H1 (cell line): ENCODE data around the gene GRID1. TPM values are rescaled to one million over a fixed set of nuclear protein-coding genes. Genes with fewer than 3 reads are reported as not detected.

Experiments used
- CTCF ChIA-PET: fragments of 300-600 bp; sonication (Branson Sonifier 250); formaldehyde crosslinking; loops from one replicate; lab custom pipeline; 2021; ENCODE audit not compliant: partially characterized antibody; lab: Charles Lee
- POLR2A ChIA-PET: fragments of 300-600 bp; sonication (Branson Sonifier 250); formaldehyde crosslinking; loops from one replicate; lab custom pipeline; 2021; ENCODE audit warnings: inconsistent platforms; ENCODE audit not compliant: partially characterized antibody; lab: Charles Lee
- DNase-seq, 2 experiments: peaks; one replicate each; pipeline versions ENCODE4 v3.0.0 to v3.0.0-alpha.2; 2010 to 2022; ENCODE audit warnings: low spot score in 2 of 2, low read depth in 1 of 2, mixed read lengths in 1 of 2
- FAIRE-seq: peaks from 2 replicates; lab custom pipeline; 2011; peaks lifted over from hg19 to GRCh38; lab: Jason Lieb, UNC
- H2AFZ ChIP-seq: 2 replicates; pipeline ENCODE4 v1.8.1; 2012; ENCODE audit warnings: low read length, inconsistent platforms
- H2AK5ac ChIP-seq: 2 replicates; pipeline ENCODE4 v1.6.1; 2013; ENCODE audit warnings: low read depth, low read length
- H2BK120ac ChIP-seq: replicated peaks from 2 replicates; pipeline ENCODE3; 2013; ENCODE audit warnings: low read depth, low read length, inconsistent platforms
- H2BK12ac ChIP-seq: 2 replicates; pipeline ENCODE4 v1.6.1; 2013; ENCODE audit warnings: low read depth, low read length
- H2BK15ac ChIP-seq: 2 replicates; pipeline ENCODE4 v1.6.1; 2013; ENCODE audit warnings: low read length
- H2BK20ac ChIP-seq: 2 replicates; pipeline ENCODE4 v1.6.1; 2013; ENCODE audit warnings: low read length
- H2BK5ac ChIP-seq: 2 replicates; pipeline ENCODE4 v1.6.1; 2013; ENCODE audit warnings: low read depth, low read length
- H3K14ac ChIP-seq: 2 replicates; pipeline ENCODE4 v1.6.1; 2013; ENCODE audit warnings: inconsistent platforms; ENCODE audit not compliant: insufficient read length
- H3K18ac ChIP-seq: 2 replicates; pipeline ENCODE4 v1.6.1; 2013; ENCODE audit warnings: low read length; ENCODE audit errors: extremely low read depth
- H3K23ac ChIP-seq: 2 replicates; pipeline ENCODE4 v1.6.1; 2013; ENCODE audit warnings: inconsistent platforms; ENCODE audit not compliant: insufficient read length
- H3K23me2 ChIP-seq: 2 replicates; pipeline ENCODE4 v1.6.1; 2013; ENCODE audit warnings: low read depth, low read length
- H3K27ac ChIP-seq: 2 replicates; pipeline ENCODE4 v1.6.1; 2011; ENCODE audit warnings: low read depth, low read length, inconsistent platforms
- H3K27me3 ChIP-seq, 4 experiments: replicated peaks in 1 of 4; 1 replicate in 1 of 4; 2 replicates in 3 of 4; pipeline versions ENCODE4 v1.6.1 to v1.8.1; 2011 to 2013; ENCODE audit warnings: low read length in 3 of 4, mild to moderate bottlenecking in 3 of 4, inconsistent platforms in 2 of 4, mixed read lengths in 2 of 4, moderate library complexity in 1 of 4; ENCODE audit not compliant: control insufficient read depth in 3 of 4, insufficient read depth in 3 of 4; ENCODE audit errors: extremely low read depth in 1 of 4
- H3K36me3 ChIP-seq, 4 experiments: 2 replicates each; pipeline versions ENCODE4 v1.6.1 to v1.8.1; 2011 to 2013; ENCODE audit warnings: mild to moderate bottlenecking in 4 of 4, low read length in 3 of 4, moderate library complexity in 2 of 4, control low read depth in 1 of 4, inconsistent platforms in 1 of 4; ENCODE audit not compliant: insufficient read depth in 4 of 4, control insufficient read depth in 2 of 4
- H3K4ac ChIP-seq: replicated peaks from 2 replicates; pipeline ENCODE3; 2013; ENCODE audit warnings: low read length, low read depth, mixed read lengths, inconsistent platforms; ENCODE audit not compliant: insufficient read length
- H3K4me1 ChIP-seq, 4 experiments: replicated peaks in 1 of 4; 1 replicate in 1 of 4; 2 replicates in 3 of 4; pipeline versions ENCODE4 v1.6.1 to v1.8.1; 2011 to 2013; ENCODE audit warnings: low read length in 3 of 4, inconsistent platforms in 2 of 4, mixed read lengths in 1 of 4; ENCODE audit not compliant: insufficient read depth in 4 of 4, control insufficient read depth in 3 of 4
- H3K4me2 ChIP-seq, 2 experiments: 2 replicates each; pipeline versions ENCODE4 v1.6.1 to v1.8.1; 2011 to 2013; ENCODE audit warnings: low read depth in 2 of 2, low read length in 2 of 2, control low read depth in 1 of 2, inconsistent platforms in 1 of 2, mild to moderate bottlenecking in 1 of 2; ENCODE audit not compliant: insufficient read depth in 1 of 2
- H3K4me3 ChIP-seq, 4 experiments: fragments of 200-600, 300-600 bp in 1 of 4; sonication (generic), shearing (Covaris generic), sonication (Bioruptor Twin) in 1 of 4; 2 replicates each; pipeline versions ENCODE4 v1.5.1 to v1.8.1; 2011 to 2016; ENCODE audit warnings: low read length in 4 of 4, low read depth in 3 of 4, control low read depth in 2 of 4, inconsistent platforms in 2 of 4, mild to moderate bottlenecking in 2 of 4, mixed read lengths in 1 of 4, moderate library complexity in 1 of 4; ENCODE audit not compliant: insufficient read depth in 2 of 4; ENCODE audit errors: extremely low read depth in 1 of 4
- H3K56ac ChIP-seq: replicated peaks from 2 replicates; pipeline ENCODE3; 2013; ENCODE audit warnings: low read depth, mild to moderate bottlenecking, mixed read lengths, low read length, inconsistent platforms; ENCODE audit not compliant: insufficient read length
- H3K79me1 ChIP-seq: 2 replicates; pipeline ENCODE4 v1.6.1; 2013; ENCODE audit warnings: low read depth, low read length, control low read depth
- H3K79me2 ChIP-seq, 2 experiments: 2 replicates each; pipeline versions ENCODE4 v1.6.1 to v1.8.1; 2012 to 2013; ENCODE audit warnings: low read length in 2 of 2, mild to moderate bottlenecking in 2 of 2, inconsistent platforms in 1 of 2; ENCODE audit not compliant: insufficient read depth in 2 of 2, control insufficient read depth in 1 of 2
- H3K9ac ChIP-seq, 4 experiments: replicated peaks in 1 of 4; 1 replicate in 1 of 4; 2 replicates in 3 of 4; pipeline versions ENCODE4 v1.6.1 to v1.8.1; 2011 to 2013; ENCODE audit warnings: low read depth in 3 of 4, low read length in 3 of 4, control low read depth in 2 of 4, mild to moderate bottlenecking in 2 of 4, moderate library complexity in 2 of 4, inconsistent platforms in 1 of 4; ENCODE audit errors: extremely low read depth in 1 of 4
- H3K9me3 ChIP-seq, 2 experiments: 2 replicates each; pipeline versions ENCODE4 v1.6.1 to v1.8.1; 2012 to 2013; ENCODE audit warnings: mild to moderate bottlenecking in 2 of 2, moderate library complexity in 2 of 2, control low read depth in 1 of 2, inconsistent platforms in 1 of 2, low read depth in 1 of 2, low read length in 1 of 2, mixed read lengths in 1 of 2; ENCODE audit not compliant: insufficient read depth in 2 of 2
- H4K20me1 ChIP-seq, 2 experiments: replicated peaks in 1 of 2; 2 replicates each; pipeline versions ENCODE3 to v1.8.1; 2011 to 2013; ENCODE audit warnings: inconsistent platforms in 2 of 2, low read length in 2 of 2, mild to moderate bottlenecking in 1 of 2; ENCODE audit not compliant: insufficient read depth in 2 of 2, control insufficient read depth in 1 of 2
- H4K5ac ChIP-seq: 2 replicates; pipeline ENCODE4 v1.6.1; 2013; ENCODE audit warnings: low read length, low read depth, mixed read lengths, inconsistent platforms; ENCODE audit not compliant: insufficient read length
- H4K8ac ChIP-seq: 2 replicates; pipeline ENCODE4 v1.8.0; 2013; ENCODE audit warnings: mild to moderate bottlenecking, moderate library complexity, low read length, inconsistent platforms; ENCODE audit not compliant: insufficient read depth; ENCODE audit errors: extremely low read depth
- H4K91ac ChIP-seq: replicated peaks from 2 replicates; pipeline ENCODE3; 2013; ENCODE audit warnings: low read length, mixed read lengths, inconsistent platforms; ENCODE audit not compliant: insufficient read length
- CBX8 ChIP-seq: fragments of 300-800, 300-1000 bp; sonication (generic); IDR thresholded peaks from 2 replicates; pipeline ENCODE4 v1.7.1; 2016; ENCODE audit warnings: low read depth, low read length, borderline replicate concordance
- CEBPB ChIP-seq: IDR thresholded peaks from 2 replicates; pipeline ENCODE4 v1.6.1; 2012; ENCODE audit warnings: low read depth, low read length
- CREB1 ChIP-seq: IDR thresholded peaks from 2 replicates; pipeline ENCODE4 v1.6.1; 2012; ENCODE audit warnings: inconsistent platforms
- CTBP2 ChIP-seq: IDR thresholded peaks from 2 replicates; pipeline ENCODE4 v1.7.0; 2011; ENCODE audit warnings: borderline replicate concordance, mild to moderate bottlenecking, moderate library complexity, mixed read lengths, low read length; ENCODE audit not compliant: insufficient read depth, insufficient read length
- EP300 ChIP-seq, 2 experiments: IDR thresholded peaks; 1 replicate in 1 of 2; 2 replicates in 1 of 2; pipeline ENCODE4 v1.6.1; 2011 to 2012; ENCODE audit warnings: low read depth in 2 of 2, low read length in 2 of 2, mild to moderate bottlenecking in 2 of 2, borderline replicate concordance in 1 of 2, inconsistent platforms in 1 of 2, moderate library complexity in 1 of 2
- GTF2F1 ChIP-seq: IDR thresholded peaks from 2 replicates; pipeline ENCODE4 v1.6.1; 2012; ENCODE audit warnings: low read depth, low read length, improper control_type of control experiment, borderline replicate concordance
- MAFK ChIP-seq: IDR thresholded peaks from 2 replicates; pipeline ENCODE4 v1.6.1; 2012; ENCODE audit warnings: low read depth, mild to moderate bottlenecking, improper control_type of control experiment, low read length
- NANOG ChIP-seq: IDR thresholded peaks from 2 replicates; pipeline ENCODE4 v1.6.1; 2011; ENCODE audit warnings: low read length, low read depth, mild to moderate bottlenecking, inconsistent platforms; ENCODE audit not compliant: insufficient read depth, poor library complexity, severe bottlenecking
- RXRA ChIP-seq: IDR thresholded peaks from 2 replicates; pipeline ENCODE4 v1.6.1; 2011; ENCODE audit warnings: low read depth, mild to moderate bottlenecking, low read length, moderate library complexity; ENCODE audit not compliant: insufficient read depth
- SP2 ChIP-seq: IDR thresholded peaks from 2 replicates; pipeline ENCODE4 v1.6.1; 2012; ENCODE audit warnings: mild to moderate bottlenecking, low read length, inconsistent platforms
- WGBS, 2 experiments: shearing (Covaris generic) in 1 of 2; methylation state at CpG; one replicate each; pipeline versions ENCODE4 v1.1.6 to v1.1.7; 2013 to 2015; ENCODE audit warnings: low lambda C conversion rate in 2 of 2, mixed read lengths in 2 of 2, inconsistent platforms in 1 of 2, low coverage in 1 of 2, missing lambda C conversion rate in 1 of 2; ENCODE audit not compliant: insufficient replicate concordance in 2 of 2, insufficient coverage in 1 of 2, insufficient read length in 1 of 2; ENCODE audit errors: extremely low coverage in 1 of 2, missing lambda C conversion rate in 1 of 2; 5-methylcytosine and 5-hydroxymethylcytosine counted together
- polyA plus RNA-seq, 7 experiments: library from polyadenylated mRNA; depleted of rRNA in 3 of 7; stranded (reverse) in 5 of 7; unstranded in 2 of 7; fragments of >200 nt in 5 of 7; fragments of 200-250 nt in 2 of 7; gene quantifications; 1 replicate in 5 of 7; 2 replicates in 1 of 7; 4 replicates in 1 of 7; pipeline versions ENCODE4 v1.2.1 to v1.2.3, GENCODE V29; 2011 to 2013; ENCODE audit warnings: missing spikeins in 2 of 7, mixed read lengths in 2 of 7
- total RNA-seq: library from RNA; stranded (reverse); fragmentation: NEBNext Ultra II Directional; extraction: Animal tissue kit (Norgen Biotek cat#: 25700); gene quantifications from 2 replicates; pipeline ENCODE4 v1.2.1, GENCODE V29; 2021
- TF ChIP-seq, protein P1 (sequence below): IDR thresholded peaks from 2 replicates; pipeline ENCODE4 v1.6.1; 2011; ENCODE audit warnings: low read depth, mild to moderate bottlenecking, low read length; ENCODE audit not compliant: insufficient read depth

The GRID1 gene
- total and polyA plus RNA-seq, 2 of the 8 experiments (the other 6 are each of a cell fraction or from before 2014, with no cell fraction given): 0.22 to 0.30 TPM

DNA sequence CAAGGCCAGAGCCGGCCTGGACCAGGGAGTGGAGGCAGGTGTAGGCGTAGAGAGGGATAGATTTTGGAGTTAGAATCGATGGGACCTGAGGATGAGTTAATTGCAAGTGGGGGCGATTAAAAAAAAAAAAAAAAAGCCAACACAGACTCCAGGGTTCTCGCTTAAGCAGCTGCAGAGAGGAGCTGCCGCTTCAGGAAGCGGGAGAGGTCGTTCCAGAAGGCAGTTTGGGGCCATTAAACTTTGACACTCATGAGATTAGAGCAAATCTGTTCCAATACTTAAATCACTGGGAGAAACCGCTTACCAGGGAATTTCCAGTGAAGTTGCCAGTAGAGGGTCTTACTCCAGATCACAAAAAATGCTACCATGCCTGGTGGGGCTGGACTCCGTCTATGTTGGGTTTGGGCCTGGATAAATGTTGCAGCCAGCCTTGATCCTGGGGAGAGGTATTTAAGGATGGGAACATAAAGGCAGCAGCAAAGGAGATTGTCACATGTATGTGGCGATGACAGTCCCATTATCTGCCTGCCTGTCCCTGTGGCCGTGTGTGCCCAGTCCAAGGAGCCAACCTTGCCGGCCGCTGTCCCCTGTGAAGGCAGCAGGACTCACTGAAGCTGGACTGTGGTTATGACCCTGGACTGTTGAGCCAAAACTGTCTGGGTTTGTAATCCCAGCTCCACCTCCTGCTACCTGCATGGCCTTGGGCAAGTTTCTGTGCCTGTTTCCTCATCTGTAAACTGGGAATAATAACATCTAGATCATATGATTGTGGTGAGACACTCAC lies 23.9 kb upstream of the GRID1 start:
- WGBS, 2 experiments: 73 to 100% methylated on average over 2 to 12 of the region's 14 CpGs
- TF ChIP-seq CBX8 (no peak), NANOG (no peak), GTF2F1 (no peak), CTBP2 (no peak), CREB1 (no peak), RXRA (no peak), EP300 (IDR thresholded peaks at IDR 0.05; ENCODE audit: borderline replicate concordance in 1 of 2, low read depth in 2 of 2, low read length in 2 of 2) (no peak), MAFK (no peak), CEBPB (no peak), SP2 (no peak)
- TF ChIP-seq, protein P1, sequence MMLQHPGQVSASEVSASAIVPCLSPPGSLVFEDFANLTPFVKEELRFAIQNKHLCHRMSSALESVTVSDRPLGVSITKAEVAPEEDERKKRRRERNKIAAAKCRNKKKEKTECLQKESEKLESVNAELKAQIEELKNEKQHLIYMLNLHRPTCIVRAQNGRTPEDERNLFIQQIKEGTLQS: no peak

More for the DNA sequence above, 23.9 kb upstream of the GRID1 start:
- no peak overlapping the region for H2AFZ ChIP-seq
- no peak overlapping the region for H3K9ac ChIP-seq
- CTCF ChIA-PET: interaction anchor here (0.5 to 9.2 kb wide), 18 partner anchors 8 to 1853 kb away, joined by 3 to 54 read pairs (median 4); no protein-coding TSS in a partner anchor
- no peak overlapping the region for H2BK120ac ChIP-seq
- H2BK20ac ChIP-seq: no peak overlapping the region
- H2BK12ac ChIP-seq: no peak overlapping the region
- no peak overlapping the region for H3K23ac ChIP-seq
- H3K9me3 ChIP-seq: no peaks in the 10 kb centered on the region
- H3K36me3 ChIP-seq: no peaks in the 10 kb centered on the region
- peak overlapping the region in 2 of 4 experiments; percentile 48 to 75; a peak in 3 of 8 replicates for H3K4me3 ChIP-seq
- H2AK5ac ChIP-seq: peak overlapping the region; percentile 28; the same call in 1 of the 2 replicates
- no peak overlapping the region for H2BK5ac ChIP-seq
- no peak overlapping the region for H3K18ac ChIP-seq
- H3K23me2 ChIP-seq: peaks cover 9% of the 10 kb centered on the region; the same call in 1 of the 2 replicates
- H4K8ac ChIP-seq: no peak overlapping the region
- H3K4me2 ChIP-seq: peak overlapping the region; percentile 50 to 73
- no peak overlapping the region for H2BK15ac ChIP-seq
- H3K4me1 ChIP-seq: peaks cover 0 to 16% (median 5%) of the 10 kb centered on the region in 4 experiments; a peak in 5 of 7 replicates
- no peak overlapping the region for H3K56ac ChIP-seq
- peaks cover 0 to 15% (median 11%) of the 10 kb centered on the region in 4 experiments; a peak in 4 of 7 replicates for H3K27me3 ChIP-seq
- POLR2A ChIA-PET: interaction anchor here (0.6 to 3.3 kb wide), 7 partner anchors 10 to 1132 kb away, joined by 3 to 30 read pairs (median 3); no protein-coding TSS in a partner anchor
- no peaks in the 10 kb centered on the region for H3K79me2 ChIP-seq
- no peak overlapping the region for H3K4ac ChIP-seq
- H3K14ac ChIP-seq: no peak overlapping the region
- FAIRE-seq (no peak), DNase-seq (peak in 1 of 2 experiments; percentile 34)
- H3K79me1 ChIP-seq: no peaks in the 10 kb centered on the region
- no peak overlapping the region for H4K5ac ChIP-seq
- H4K91ac ChIP-seq: no peak overlapping the region
- H4K20me1 ChIP-seq: peaks cover 0 to 2% of the 10 kb centered on the region in 2 experiments
- no peak overlapping the region for H3K27ac ChIP-seq
